Caco-2 (cell line): ENCODE measurements around the gene PLXNB2. TPM values are rescaled to one million over a fixed set of nuclear protein-coding genes. Genes with fewer than 3 reads are reported as not detected.
A peak's percentile ranks its signal among the peaks of the same experiment; 100 is the strongest.

ENCODE experiments used
- BruUV-seq: library from RNA; stranded (reverse); fragments of 400-500 nt; replicated peaks from 2 replicates; lab custom pipeline; 2021; lab: Mats Ljungman, UMichigan
- CTCF ChIA-PET: fragments of 300-600 bp; sonication (Branson Sonifier 250); formaldehyde crosslinking; loops from one replicate; lab custom pipeline; 2022; ENCODE audit warnings: antibody characterized with exemption; lab: Charles Lee
- POLR2A ChIA-PET: fragments of 300-600 bp; sonication (Branson Sonifier 250); formaldehyde crosslinking; loops from one replicate; lab custom pipeline; 2022; ENCODE audit warnings: antibody characterized with exemption; lab: Charles Lee
- DNase-seq, 2 experiments: peaks; one replicate each; pipeline versions ENCODE4 v3.0.0 to v3.0.0-alpha.2; 2020 to 2022
- H3K27me3 ChIP-seq: replicated peaks from 2 replicates; pipeline ENCODE4 v1.6.0; 2011; ENCODE audit warnings: low read length; ENCODE audit not compliant: control insufficient read depth, insufficient read depth
- H3K36me3 ChIP-seq: 2 replicates; pipeline ENCODE4 v1.5.1; 2011; ENCODE audit warnings: low read length; ENCODE audit not compliant: control insufficient read depth, insufficient read depth
- H3K4me1 ChIP-seq: fragments of 250-450 bp; sonication (Bioruptor Pico); 2 replicates; pipeline ENCODE4 v1.5.1; 2020; ENCODE audit warnings: mild to moderate bottlenecking
- H3K4me3 ChIP-seq: 2 replicates; pipeline ENCODE4 v1.5.1; 2011; ENCODE audit warnings: low read depth, mild to moderate bottlenecking, control low read depth, low read length
- H3K9me3 ChIP-seq: fragments of 250-450 bp; sonication (Bioruptor Pico); 2 replicates; pipeline ENCODE4 v1.5.1; 2020; ENCODE audit warnings: mild to moderate bottlenecking, moderate library complexity
- H3K27ac Mint-ChIP-seq: one replicate; pipeline ENCODE4 v1.8.0; 2022; ENCODE audit warnings: mixed read lengths; ENCODE audit not compliant: unreplicated experiment
- H3K27me3 Mint-ChIP-seq: one replicate; pipeline ENCODE4 v1.8.0; 2022; ENCODE audit warnings: mixed read lengths; ENCODE audit not compliant: insufficient read depth, unreplicated experiment
- H3K36me3 Mint-ChIP-seq: one replicate; pipeline ENCODE4 v1.8.0; 2022; ENCODE audit warnings: mild to moderate bottlenecking, mixed read lengths; ENCODE audit not compliant: insufficient read depth, unreplicated experiment
- H3K4me1 Mint-ChIP-seq: one replicate; pipeline ENCODE4 v1.8.0; 2022; ENCODE audit warnings: low read depth, mixed read lengths; ENCODE audit not compliant: unreplicated experiment
- H3K4me3 Mint-ChIP-seq: one replicate; pipeline ENCODE4 v1.8.0; 2022; ENCODE audit warnings: mild to moderate bottlenecking, moderate library complexity, mixed read lengths; ENCODE audit not compliant: unreplicated experiment
- H3K9me3 Mint-ChIP-seq: one replicate; pipeline ENCODE4 v1.8.0; 2022; ENCODE audit warnings: mixed read lengths; ENCODE audit not compliant: unreplicated experiment
- CTCF ChIP-seq, 2 experiments: fragments of 200-600 bp in 1 of 2; IDR thresholded peaks; 1 replicate in 1 of 2; 2 replicates in 1 of 2; pipeline versions ENCODE4 v1.5.1 to v1.8.0; 2011 to 2022; ENCODE audit warnings: antibody characterized with exemption in 1 of 2, control low read depth in 1 of 2, inconsistent platforms in 1 of 2, low read depth in 1 of 2, low read length in 1 of 2, mild to moderate bottlenecking in 1 of 2, moderate library complexity in 1 of 2; ENCODE audit not compliant: insufficient read depth in 1 of 2, severe bottlenecking in 1 of 2, unreplicated experiment in 1 of 2
- intact Hi-C: fragments of 100-400 bp; cut with micrococcal nuclease; formaldehyde crosslinking; loops from one replicate; pipeline ENCODE4 v1.10.0; 2022; ENCODE audit not compliant: unreplicated experiment
- total RNA-seq: library from RNA; stranded (reverse); gene quantifications from 2 replicates; pipeline ENCODE4 v1.2.3, GENCODE V29; 2022

Gene PLXNB2
- total RNA-seq, 1 experiment from 2014 or later: 260 TPM

DNA sequence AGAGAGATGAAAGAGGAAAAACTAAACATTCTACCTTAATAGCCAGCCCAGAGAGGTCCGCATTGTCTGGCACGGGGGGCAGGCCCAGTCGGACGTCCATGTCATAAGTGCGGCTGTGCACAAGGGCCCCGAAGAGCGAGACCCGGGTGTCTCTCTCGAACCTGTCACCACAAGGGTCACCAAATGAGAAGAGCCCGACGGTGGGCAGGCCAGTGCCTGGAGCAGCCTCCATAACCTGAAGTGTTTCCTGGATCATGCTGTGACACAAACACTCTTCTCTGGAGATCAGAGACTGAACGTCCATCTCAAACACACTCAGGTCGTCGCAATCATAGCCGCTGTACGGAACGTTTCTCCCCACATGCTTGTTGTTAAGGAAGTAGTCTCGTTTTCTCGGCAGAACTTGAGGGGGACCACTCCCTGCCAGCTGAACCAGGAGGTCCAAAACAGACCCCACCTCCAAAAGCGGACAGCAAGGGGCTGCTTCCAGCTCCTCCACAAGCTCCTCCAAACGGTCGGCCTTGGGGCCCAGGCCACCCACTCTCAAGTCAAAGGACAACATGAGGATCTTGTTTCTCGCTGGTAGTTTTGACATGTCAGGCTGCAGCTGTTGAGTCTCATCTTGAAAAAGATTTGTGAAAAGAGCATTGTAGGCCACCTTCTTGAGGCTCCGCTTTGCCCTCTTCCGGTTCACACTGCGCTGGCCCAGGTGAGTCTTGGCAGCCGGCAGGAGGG is 63.6 kb downstream of the PLXNB2 start:
- H3K36me3 Mint-ChIP-seq: peaks cover 43% of the 10 kb centered on the region
- intact Hi-C loops: no loop called here
- no peaks in the 10 kb centered on the region for H3K9me3 ChIP-seq
- H3K27ac Mint-ChIP-seq: peak overlapping the region; percentile 87
- H3K4me1 Mint-ChIP-seq: peaks cover 8% of the 10 kb centered on the region
- peaks cover 8% of the 10 kb centered on the region for H3K4me1 ChIP-seq
- H3K4me3 Mint-ChIP-seq: peak overlapping the region; percentile 76
- H3K9me3 Mint-ChIP-seq: no peaks in the 10 kb centered on the region
- POLR2A ChIA-PET: interaction anchor here (0.6 to 0.7 kb wide), 2 partner anchors 56 to 83 kb away, joined by 3 to 4 read pairs; no protein-coding TSS in a partner anchor
- peaks cover 7% of the 10 kb centered on the region; the same call in 1 of the 2 replicates for H3K36me3 ChIP-seq
- peak overlapping the region; percentile 58 for H3K4me3 ChIP-seq
- no TSS peak for BruUV-seq
- CTCF ChIA-PET: interaction anchor here (0.6 to 2.5 kb wide), 2 partner anchors 98 to 128 kb away, joined by 3 to 8 read pairs; no protein-coding TSS in a partner anchor
- no peaks in the 10 kb centered on the region for H3K27me3 ChIP-seq
- no peak for DNase-seq
- TF ChIP-seq CTCF (IDR thresholded peaks at IDR 0.05; ENCODE audit: insufficient read depth in 1 of 2, low read depth in 1 of 2, low read length in 1 of 2, severe bottlenecking in 1 of 2, unreplicated experiment in 1 of 2): no peak
- H3K27me3 Mint-ChIP-seq: no peaks in the 10 kb centered on the region

- Mint-ChIP-seq H3K9me3 (no peaks in the 10 kb centered on the region), H3K4me1 (peaks cover 8% of the 10 kb centered on the region), H3K36me3 (peaks cover 36% of the 10 kb centered on the region), H3K4me3 (peak overlapping the region; percentile 76), H3K27ac (no peak overlapping the region), H3K27me3 (no peaks in the 10 kb centered on the region)
- CTCF ChIA-PET: no interaction called here
- DNase-seq: no peak
- H3K4me3 ChIP-seq: no peak overlapping the region
- no TSS peak for BruUV-seq
- intact Hi-C loops: no loop called here
- peaks cover 2% of the 10 kb centered on the region; the same call in 1 of the 2 replicates for H3K36me3 ChIP-seq
- POLR2A ChIA-PET: no interaction called here
- H3K4me1 ChIP-seq: peaks cover 8% of the 10 kb centered on the region
- H3K27me3 ChIP-seq: no peaks in the 10 kb centered on the region
- no peaks in the 10 kb centered on the region for H3K9me3 ChIP-seq
- TF ChIP-seq CTCF (IDR thresholded peaks at IDR 0.05; ENCODE audit: insufficient read depth in 1 of 2, low read depth in 1 of 2, low read length in 1 of 2, severe bottlenecking in 1 of 2, unreplicated experiment in 1 of 2): no peak
Measured at GRCh38 chr22:50242406-50242949, 65.0 kb downstream of the PLXNB2 start.

DNA sequence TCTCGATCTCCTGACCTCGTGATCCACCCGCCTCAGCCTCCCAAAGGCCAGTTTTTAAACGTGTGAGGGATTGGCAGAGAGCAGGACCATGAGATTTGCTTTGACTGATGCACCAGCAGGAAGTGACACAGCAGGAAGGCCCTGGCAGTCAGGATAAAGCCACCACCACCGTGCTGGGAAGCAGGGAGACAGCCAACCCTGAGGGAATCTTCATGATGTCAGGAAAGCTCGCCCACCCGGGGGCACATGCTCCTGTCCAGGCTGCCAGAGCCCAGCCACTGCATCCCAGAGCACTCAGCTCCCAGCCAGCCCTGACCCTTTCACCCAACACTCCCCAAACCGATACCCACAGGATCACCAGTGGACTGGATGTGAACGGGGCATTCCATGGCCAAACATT is 68.7 kb downstream of the PLXNB2 start:
- no peak overlapping the region for H3K4me3 Mint-ChIP-seq
- no peaks in the 10 kb centered on the region for H3K27me3 Mint-ChIP-seq
- BruUV-seq: no TSS peak
- Histone ChIP-seq H3K36me3 (no peaks in the 10 kb centered on the region; the same call in 1 of the 2 replicates), H3K27me3 (no peaks in the 10 kb centered on the region), H3K9me3 (no peaks in the 10 kb centered on the region), H3K4me1 (no peaks in the 10 kb centered on the region), H3K4me3 (no peak overlapping the region)
- no peak for TF ChIP-seq CTCF (IDR thresholded peaks at IDR 0.05; ENCODE audit: insufficient read depth in 1 of 2, low read depth in 1 of 2, low read length in 1 of 2, severe bottlenecking in 1 of 2, unreplicated experiment in 1 of 2)
- POLR2A ChIA-PET: no interaction called here
- H3K4me1 Mint-ChIP-seq: peaks cover 8% of the 10 kb centered on the region
- intact Hi-C loops: no loop called here
- CTCF ChIA-PET: no interaction called here
- no peak overlapping the region for H3K27ac Mint-ChIP-seq
- DNase-seq: no peak
- H3K36me3 Mint-ChIP-seq: peaks cover 30% of the 10 kb centered on the region
- no peaks in the 10 kb centered on the region for H3K9me3 Mint-ChIP-seq
